Measurements from ENCODE around the gene BCAP29. TPM values are rescaled to one million over a fixed set of nuclear protein-coding genes. Genes with fewer than 3 reads are reported as not detected.

The BCAP29 gene
- total and polyA plus RNA-seq, 2 donors (not counting 1 experiment from before 2014, with no cell fraction given) = 64.7 to 79.7 TPM

DNA sequence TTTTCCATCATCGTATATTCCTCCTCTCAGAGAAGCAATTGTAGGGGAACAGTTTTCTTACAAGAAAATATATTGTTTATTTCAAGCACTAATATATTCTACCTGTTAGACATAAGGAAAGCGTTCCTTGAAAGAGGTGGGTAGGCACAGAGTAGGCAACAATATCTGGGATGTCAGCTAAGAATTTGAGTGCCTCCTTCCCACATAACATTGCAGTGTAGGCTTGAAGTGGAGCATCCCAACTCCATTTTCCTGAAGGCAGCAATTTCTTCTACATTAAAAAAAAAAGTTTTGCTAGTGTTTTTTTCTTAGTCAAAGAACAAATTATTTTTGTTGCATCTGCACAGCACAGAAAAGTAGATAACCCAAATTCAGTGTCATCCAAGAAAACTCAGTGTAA is 20.8 kb downstream of the BCAP29 start:
- TF ChIP-seq, protein P1, sequence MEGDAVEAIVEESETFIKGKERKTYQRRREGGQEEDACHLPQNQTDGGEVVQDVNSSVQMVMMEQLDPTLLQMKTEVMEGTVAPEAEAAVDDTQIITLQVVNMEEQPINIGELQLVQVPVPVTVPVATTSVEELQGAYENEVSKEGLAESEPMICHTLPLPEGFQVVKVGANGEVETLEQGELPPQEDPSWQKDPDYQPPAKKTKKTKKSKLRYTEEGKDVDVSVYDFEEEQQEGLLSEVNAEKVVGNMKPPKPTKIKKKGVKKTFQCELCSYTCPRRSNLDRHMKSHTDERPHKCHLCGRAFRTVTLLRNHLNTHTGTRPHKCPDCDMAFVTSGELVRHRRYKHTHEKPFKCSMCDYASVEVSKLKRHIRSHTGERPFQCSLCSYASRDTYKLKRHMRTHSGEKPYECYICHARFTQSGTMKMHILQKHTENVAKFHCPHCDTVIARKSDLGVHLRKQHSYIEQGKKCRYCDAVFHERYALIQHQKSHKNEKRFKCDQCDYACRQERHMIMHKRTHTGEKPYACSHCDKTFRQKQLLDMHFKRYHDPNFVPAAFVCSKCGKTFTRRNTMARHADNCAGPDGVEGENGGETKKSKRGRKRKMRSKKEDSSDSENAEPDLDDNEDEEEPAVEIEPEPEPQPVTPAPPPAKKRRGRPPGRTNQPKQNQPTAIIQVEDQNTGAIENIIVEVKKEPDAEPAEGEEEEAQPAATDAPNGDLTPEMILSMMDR (conservative IDR thresholded peaks at IDR 0.05 in 1 of 2, IDR thresholded peaks at IDR 0.05 in 1 of 2; ENCODE audit: low read depth in 1 of 2, low read length in 2 of 2) = no peak
- no peak for TF ChIP-seq EZH2 (IDR thresholded peaks at IDR 0.05; ENCODE audit: low read length, missing control alignments)
- Histone ChIP-seq H3K27ac (ENCODE audit: insufficient read depth, low read length) (no peak overlapping the region), H3K4me2 (ENCODE audit: extremely low read depth, insufficient read depth, low read length) (no peak overlapping the region), H3K4me1 (ENCODE audit: control insufficient read depth, extremely low read depth, insufficient read depth, low read length) (no peaks in the 10 kb centered on the region), H2AFZ (ENCODE audit: low read length) (no peak overlapping the region), H3K36me3 (ENCODE audit: control insufficient read depth, insufficient read depth, low read length) (no peaks in the 10 kb centered on the region), H3K9ac (ENCODE audit: insufficient read depth, low read length) (no peak overlapping the region), H3K79me2 (ENCODE audit: control insufficient read depth, insufficient read depth, low read length) (no peaks in the 10 kb centered on the region), H3K9me3 (ENCODE audit: control insufficient read depth, insufficient read depth, low read depth, low read length) (no peaks in the 10 kb centered on the region), H3K27me3 (ENCODE audit: control insufficient read depth, insufficient read depth, low read length) (no peaks in the 10 kb centered on the region), H4K20me1 (ENCODE audit: control insufficient read depth, extremely low read depth, insufficient read depth, low read length) (no peaks in the 10 kb centered on the region), H3K4me3 (replicated peaks in 1 of 4; ENCODE audit: control extremely low read depth in 1 of 4, insufficient read depth in 1 of 4, low read depth in 3 of 4, low read length in 4 of 4) (no peak overlapping the region)
- no peak for DNase-seq (ENCODE audit: low read depth in 2 of 2)

GRCh38 chr7:107605218-107605815 is 25.3 kb downstream of the BCAP29 start:
- H3K79me2 ChIP-seq (ENCODE audit: control insufficient read depth, insufficient read depth, low read length) = no peaks in the 10 kb centered on the region
- no peak for TF ChIP-seq EZH2 (IDR thresholded peaks at IDR 0.05; ENCODE audit: low read length, missing control alignments)
- TF ChIP-seq, protein P1 (conservative IDR thresholded peaks at IDR 0.05 in 1 of 2, IDR thresholded peaks at IDR 0.05 in 1 of 2; ENCODE audit: low read depth in 1 of 2, low read length in 2 of 2) = no peak
- H3K27me3 ChIP-seq (ENCODE audit: control insufficient read depth, insufficient read depth, low read length) = no peaks in the 10 kb centered on the region
- H3K4me3 ChIP-seq (replicated peaks in 1 of 4; ENCODE audit: control extremely low read depth in 1 of 4, insufficient read depth in 1 of 4, low read depth in 3 of 4, low read length in 4 of 4) = no peak overlapping the region
- no peaks in the 10 kb centered on the region for H4K20me1 ChIP-seq (ENCODE audit: control insufficient read depth, extremely low read depth, insufficient read depth, low read length)
- no peaks in the 10 kb centered on the region for H3K36me3 ChIP-seq (ENCODE audit: control insufficient read depth, insufficient read depth, low read length)
- H3K4me1 ChIP-seq (ENCODE audit: control insufficient read depth, extremely low read depth, insufficient read depth, low read length) = no peaks in the 10 kb centered on the region
- H3K4me2 ChIP-seq (ENCODE audit: extremely low read depth, insufficient read depth, low read length) = no peak overlapping the region
- no peak overlapping the region for H2AFZ ChIP-seq (ENCODE audit: low read length)
- H3K9me3 ChIP-seq (ENCODE audit: control insufficient read depth, insufficient read depth, low read depth, low read length) = no peaks in the 10 kb centered on the region
- no peak overlapping the region for H3K27ac ChIP-seq (ENCODE audit: insufficient read depth, low read length)
- no peak overlapping the region for H3K9ac ChIP-seq (ENCODE audit: insufficient read depth, low read length)
- no peak for DNase-seq (ENCODE audit: low read depth in 2 of 2)

DNA sequence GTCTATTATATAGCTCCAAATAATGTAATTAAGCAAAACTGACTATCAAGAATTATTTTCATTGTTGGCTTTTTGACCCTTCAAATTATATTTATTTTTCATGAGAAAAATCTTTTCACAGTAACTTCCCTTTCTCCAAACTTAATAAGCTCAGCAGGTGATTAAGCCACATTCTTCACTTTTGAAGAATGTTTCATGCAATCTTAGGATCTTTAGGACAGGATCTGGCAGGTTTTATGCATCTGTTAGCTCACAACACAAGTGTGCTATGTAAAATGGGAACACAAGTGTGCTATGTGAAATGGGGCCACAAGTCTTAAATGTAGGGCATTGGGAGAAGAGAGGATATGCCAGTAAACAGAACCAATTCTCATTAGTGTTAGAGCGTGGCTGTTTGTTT is 26.3 kb downstream of the BCAP29 start:
- Histone ChIP-seq H3K4me3 (replicated peaks in 1 of 4; ENCODE audit: control extremely low read depth in 1 of 4, insufficient read depth in 1 of 4, low read depth in 3 of 4, low read length in 4 of 4) (no peak overlapping the region), H4K20me1 (ENCODE audit: control insufficient read depth, extremely low read depth, insufficient read depth, low read length) (no peaks in the 10 kb centered on the region), H3K4me1 (ENCODE audit: control insufficient read depth, extremely low read depth, insufficient read depth, low read length) (no peaks in the 10 kb centered on the region), H3K9me3 (ENCODE audit: control insufficient read depth, insufficient read depth, low read depth, low read length) (no peaks in the 10 kb centered on the region), H2AFZ (ENCODE audit: low read length) (no peak overlapping the region), H3K9ac (ENCODE audit: insufficient read depth, low read length) (no peak overlapping the region), H3K79me2 (ENCODE audit: control insufficient read depth, insufficient read depth, low read length) (no peaks in the 10 kb centered on the region), H3K36me3 (ENCODE audit: control insufficient read depth, insufficient read depth, low read length) (no peaks in the 10 kb centered on the region), H3K27ac (ENCODE audit: insufficient read depth, low read length) (no peak overlapping the region), H3K4me2 (ENCODE audit: extremely low read depth, insufficient read depth, low read length) (no peak overlapping the region), H3K27me3 (ENCODE audit: control insufficient read depth, insufficient read depth, low read length) (no peaks in the 10 kb centered on the region)
- DNase-seq (ENCODE audit: low read depth in 2 of 2) = no peak
- TF ChIP-seq EZH2 (IDR thresholded peaks at IDR 0.05; ENCODE audit: low read length, missing control alignments) = no peak
- TF ChIP-seq, protein P1 (conservative IDR thresholded peaks at IDR 0.05 in 1 of 2, IDR thresholded peaks at IDR 0.05 in 1 of 2; ENCODE audit: low read depth in 1 of 2, low read length in 2 of 2) = no peak

All from fibroblast of lung (primary cell).